Mononuclear cell (primary cell): ENCODE measurements around the gene DUOXA2. TPM values are rescaled to one million over a fixed set of nuclear protein-coding genes. Genes with fewer than 3 reads are reported as not detected.

Experiments
- H3K27me3 ChIP-seq: 2 replicates; pipeline ENCODE4 v1.6.0; 2011; ENCODE audit warnings: low read length, control low read depth; ENCODE audit not compliant: insufficient read depth
- H3K4me1 ChIP-seq: 2 replicates; pipeline ENCODE4 v1.5.1; 2011; ENCODE audit warnings: mild to moderate bottlenecking, low read length, control low read depth; ENCODE audit not compliant: insufficient read depth
- H3K4me3 ChIP-seq: 2 replicates; pipeline ENCODE4 v1.5.1; 2011; ENCODE audit warnings: mild to moderate bottlenecking, low read length, moderate library complexity
- H3K9me3 ChIP-seq: 2 replicates; pipeline ENCODE4 v1.5.1; 2011; ENCODE audit warnings: low read depth, mild to moderate bottlenecking, control low read depth, low read length
- total RNA-seq: library from RNA; depleted of rRNA; stranded (reverse); fragments of >200 nt; gene quantifications from one replicate; pipeline ENCODE4 v1.2.3, GENCODE V29; 2012

DUOXA2 gene
- total RNA-seq, 1 donor = not detected

DNA sequence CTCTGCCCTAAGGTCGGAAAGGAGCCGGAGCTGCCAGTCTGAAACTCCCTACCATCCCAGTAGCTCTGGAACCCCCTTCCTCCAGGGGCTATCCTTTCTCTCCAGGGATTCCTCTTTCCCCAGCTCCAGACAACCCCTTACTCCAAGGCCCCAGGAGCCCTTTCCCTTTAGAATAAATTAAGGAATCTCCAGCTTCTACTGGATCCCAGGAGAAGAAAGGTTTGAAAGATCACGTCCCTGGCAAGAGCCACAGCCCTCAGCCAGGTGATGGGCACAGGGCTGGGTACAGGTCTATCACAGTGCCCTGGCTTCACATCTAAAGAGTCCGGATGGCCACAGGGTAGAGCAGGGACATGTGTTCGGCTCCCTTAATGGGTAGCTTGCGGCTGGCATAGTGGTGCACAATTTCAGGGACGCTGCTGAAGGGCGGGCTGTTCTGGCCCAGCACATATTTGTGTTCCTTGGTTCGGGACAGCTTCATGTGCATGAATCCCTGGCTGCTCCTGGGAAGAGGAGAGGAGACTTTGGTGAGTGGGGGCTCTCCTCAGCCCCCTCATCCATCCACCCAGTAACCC is 53.6 kb downstream of the DUOXA2 start:
- Histone ChIP-seq H3K27me3 (no peaks in the 10 kb centered on the region), H3K9me3 (no peaks in the 10 kb centered on the region), H3K4me3 (peak overlapping the region; percentile 80), H3K4me1 (peaks cover 17% of the 10 kb centered on the region)

Other genes with a start within 250 kb of the DUOXA2 start
- not detected for gene TERB2, start 157.6 kb upstream of the DUOXA2 start, total RNA-seq
- gene SORD, start 91.1 kb upstream of the DUOXA2 start, total RNA-seq = 4.6 TPM
- gene DUOX2, start 154 bp upstream of the DUOXA2 start, total RNA-seq = 0.10 TPM
- gene DUOXA1, start 15.6 kb downstream of the DUOXA2 start, total RNA-seq = 0.31 TPM
- gene DUOX1, start 15.7 kb downstream of the DUOXA2 start, total RNA-seq = 0.10 TPM
- 2.1 TPM for gene SHF, start 73.6 kb downstream of the DUOXA2 start, total RNA-seq
- gene SLC28A2, start 137.9 kb downstream of the DUOXA2 start, total RNA-seq = not detected